GM21381 (cell line): ENCODE measurements around the gene ZNF286A.
"Not testable (repeated sequence)": the region's sequence is repeated elsewhere in the genome, so short reads cannot be mapped to it uniquely, and the experiment has no call there.

ENCODE experiments used
- ATAC-seq: cut with Tn5 transposase; IDR thresholded peaks from one replicate; pipeline ENCODE4 v1.9.1; 2021; ENCODE audit warnings: mild to moderate bottlenecking, moderate library complexity; ENCODE audit not compliant: unreplicated experiment

The ZNF286A gene

DNA sequence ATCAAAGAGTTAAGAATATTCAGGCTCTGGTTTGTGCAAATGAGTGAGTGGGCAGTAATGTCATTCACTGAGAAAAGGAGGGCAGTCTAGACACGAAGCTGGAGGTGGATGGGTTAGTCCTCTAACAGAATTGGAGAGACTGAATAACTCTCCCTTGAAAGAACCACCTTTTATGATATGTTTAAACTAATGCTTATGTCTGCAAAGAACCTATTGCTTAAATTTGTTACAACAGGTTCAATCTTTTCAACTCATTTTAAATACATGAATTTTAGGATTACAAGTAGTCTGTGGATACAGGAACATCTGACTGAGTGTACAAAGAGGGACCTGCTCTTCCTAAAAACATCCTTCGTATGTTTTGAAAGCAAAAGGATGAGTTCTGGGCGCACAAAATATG lies 585 bp upstream of the ZNF286A start:
- ATAC-seq: not testable (repeated sequence)

GRCh38 chr17:15699937-15700336 lies 385 bp downstream of the ZNF286A start:
- not testable (repeated sequence) for ATAC-seq

GRCh38 chr17:15704239-15704638 lies 4.7 kb downstream of the ZNF286A start:
- not testable (repeated sequence) for ATAC-seq

DNA sequence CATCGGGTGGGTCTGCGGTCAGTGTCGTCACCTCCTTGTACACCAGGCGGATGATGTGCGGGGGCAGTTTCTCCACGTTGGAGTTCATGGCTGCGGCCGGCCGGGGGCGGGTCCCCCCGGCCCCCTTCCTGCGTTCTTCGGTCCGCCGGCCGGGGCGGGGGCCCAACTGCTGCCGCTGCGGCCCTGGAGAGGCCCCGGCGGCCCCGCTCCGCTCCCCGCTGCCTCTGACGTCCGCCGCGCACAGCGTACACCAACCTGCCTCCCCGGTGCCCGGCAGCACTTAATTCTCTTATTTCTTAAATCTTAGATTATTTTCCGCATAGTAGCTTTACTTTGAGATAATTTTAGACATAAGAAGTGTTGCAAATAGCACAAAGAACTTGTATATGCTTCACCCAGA lies 5.3 kb downstream of the ZNF286A start:
- ATAC-seq: not testable (repeated sequence)

DNA sequence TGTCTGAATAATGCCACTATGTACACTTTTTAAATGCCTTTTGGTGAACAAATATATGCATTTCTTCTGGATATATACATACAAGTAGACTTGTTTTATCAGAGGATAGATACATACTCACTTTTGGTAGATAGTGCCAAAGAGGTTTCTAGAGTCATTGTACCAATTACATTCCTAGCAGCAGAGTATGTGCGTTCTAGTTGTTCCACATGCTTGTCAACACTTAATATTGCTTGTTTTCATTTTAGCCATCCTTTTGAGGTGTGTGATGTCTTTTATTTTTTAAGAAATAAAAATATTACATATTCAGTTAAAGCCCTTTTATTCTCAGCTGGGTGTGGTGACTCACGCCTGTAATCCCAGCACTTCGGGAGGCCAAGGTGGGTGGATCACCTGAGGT lies 9.3 kb downstream of the ZNF286A start:
- not testable (repeated sequence) for ATAC-seq

GRCh38 chr17:15716601-15717563 lies 17.3 kb downstream of the ZNF286A start:
- not testable (repeated sequence) for ATAC-seq

DNA sequence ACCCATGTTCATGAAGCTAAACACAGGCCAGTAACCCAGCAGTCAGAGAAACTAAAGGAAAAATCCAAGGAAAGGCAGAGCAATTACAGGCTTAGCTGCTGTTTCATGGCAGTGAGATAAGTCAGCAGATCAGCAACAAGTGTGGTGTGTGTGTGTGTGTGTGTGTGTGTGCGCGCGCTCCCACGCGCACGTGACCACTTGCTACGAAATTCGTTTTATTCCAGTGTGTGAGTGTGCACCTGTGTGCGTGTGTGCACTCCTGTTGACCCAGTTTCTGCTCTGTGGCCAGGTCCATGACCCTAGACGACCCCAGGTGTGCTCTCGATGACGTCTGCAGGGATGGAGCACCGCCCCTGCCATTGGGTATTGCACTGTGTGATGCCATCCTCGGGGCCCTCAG lies 31.0 kb downstream of the ZNF286A start:
- ATAC-seq: not testable (repeated sequence)

DNA sequence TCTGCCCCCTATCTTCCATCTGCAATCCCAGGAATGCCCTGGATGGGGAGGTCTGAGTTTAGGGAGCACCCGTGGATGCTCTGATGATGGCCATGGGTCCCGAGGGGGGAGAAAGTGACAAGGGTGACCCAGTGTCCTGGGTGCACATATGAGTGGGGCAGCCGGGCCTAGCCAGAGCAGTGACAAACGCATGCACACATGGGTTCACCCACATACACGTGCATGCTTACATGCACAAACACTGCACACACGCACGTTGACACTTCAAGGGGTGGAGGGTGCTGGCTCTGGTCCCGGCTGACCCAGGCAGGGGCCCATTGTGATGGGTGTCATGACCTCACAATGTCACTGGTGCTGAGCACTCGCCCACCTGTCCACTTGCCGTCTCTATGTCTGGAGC lies 32.3 kb downstream of the ZNF286A start, which contains the start of gene TBC1D26:
Gene TBC1D26, plus strand, starts transcription at position 384 of the 400 bp plus-strand sequence. CDS start 3,066 bp downstream, outside the sequence.
- ATAC-seq: not testable (repeated sequence)

GRCh38 chr17:15733174-15733789 lies 33.7 kb downstream of the ZNF286A start:
- ATAC-seq: not testable (repeated sequence)

DNA sequence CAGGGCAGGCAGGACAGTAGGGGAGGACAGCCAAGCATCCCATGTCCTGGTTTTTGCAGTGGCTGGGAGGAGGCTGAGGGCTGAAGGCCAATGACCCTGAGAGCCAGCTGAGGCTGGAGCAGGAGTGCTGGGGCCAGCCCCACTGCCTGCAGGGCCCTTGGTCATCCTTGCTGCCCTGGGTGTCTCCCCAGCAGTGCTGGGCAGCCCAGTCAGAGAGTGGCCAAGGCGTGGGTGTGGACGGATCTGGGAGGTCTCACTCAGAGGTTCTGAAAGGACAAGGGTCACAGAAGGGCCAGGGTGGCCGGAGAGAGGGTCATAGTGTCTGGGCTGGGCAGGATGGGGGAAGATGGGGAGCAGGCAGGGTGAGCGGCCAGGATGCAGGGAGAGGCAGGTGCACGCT lies 37.0 kb downstream of the ZNF286A start:
- not testable (repeated sequence) for ATAC-seq

DNA sequence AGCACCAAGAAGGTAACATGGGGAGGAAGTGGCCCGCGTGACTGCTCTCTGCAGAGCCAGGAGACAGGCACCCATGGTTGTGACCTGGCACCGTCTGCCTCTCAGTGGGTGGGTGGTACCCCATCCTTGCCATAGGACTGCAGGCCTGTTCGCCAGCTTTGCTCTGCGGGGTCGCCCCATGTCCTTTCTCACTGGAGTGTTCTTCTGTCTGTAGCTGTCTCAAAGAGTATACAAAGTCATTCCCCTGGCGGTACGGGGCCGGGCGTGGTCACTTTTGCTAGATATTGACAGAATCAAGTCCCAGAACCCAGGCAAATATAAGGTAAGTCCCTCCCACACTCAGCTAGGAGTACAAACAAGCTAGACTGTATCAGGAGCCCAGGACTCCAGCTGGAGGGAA lies 38.5 kb downstream of the ZNF286A start:
- ATAC-seq: no peak

DNA sequence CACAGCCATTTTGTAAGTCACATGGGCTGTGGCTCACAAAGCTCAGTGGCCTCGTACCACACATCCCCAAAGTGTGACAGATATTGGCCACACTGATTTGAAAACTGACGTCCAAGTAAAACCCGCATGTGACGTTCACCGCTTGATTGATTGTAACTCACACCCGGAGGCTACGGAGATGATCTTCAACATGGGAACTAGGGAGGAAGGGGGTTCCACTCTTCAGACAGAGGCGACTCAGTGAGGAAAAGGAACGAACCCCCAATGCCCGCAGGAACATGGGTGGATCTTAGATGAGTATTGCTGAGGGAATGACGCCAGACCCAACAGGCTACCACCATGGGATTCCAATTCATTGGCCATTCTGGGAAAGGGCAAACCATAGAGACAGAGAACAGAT lies 39.7 kb downstream of the ZNF286A start:
- not testable (repeated sequence) for ATAC-seq

GRCh38 chr17:15740041-15740440 lies 40.5 kb downstream of the ZNF286A start:
- ATAC-seq: not testable (repeated sequence)

DNA sequence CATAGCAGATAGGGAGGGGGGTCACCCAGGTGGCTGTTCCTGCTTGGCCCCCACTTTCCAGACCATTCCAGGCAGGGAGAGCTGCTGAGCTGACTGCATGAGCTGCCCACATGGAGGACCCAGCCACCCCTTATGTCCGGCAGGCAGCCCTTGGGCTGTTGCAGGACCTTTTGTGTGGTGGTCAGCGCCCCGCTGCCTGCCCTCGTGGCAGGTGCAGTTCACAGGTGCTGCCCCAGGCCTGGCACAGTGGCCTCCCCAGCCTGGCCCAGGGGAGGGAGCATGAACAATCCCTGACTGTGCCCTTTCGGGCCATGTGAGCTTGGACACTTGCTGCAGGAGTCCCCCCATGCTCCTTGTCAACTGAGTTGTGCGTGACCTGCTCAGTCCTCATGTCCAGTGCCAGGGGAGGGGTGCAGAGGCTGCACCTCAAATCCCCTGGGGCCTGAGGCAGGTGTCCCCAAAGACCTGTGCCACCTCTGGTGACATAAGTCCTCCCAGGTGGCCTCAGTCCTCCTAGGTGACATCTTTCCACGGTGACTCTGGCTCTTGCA lies 41.1 kb downstream of the ZNF286A start:
- ATAC-seq: no peak

DNA sequence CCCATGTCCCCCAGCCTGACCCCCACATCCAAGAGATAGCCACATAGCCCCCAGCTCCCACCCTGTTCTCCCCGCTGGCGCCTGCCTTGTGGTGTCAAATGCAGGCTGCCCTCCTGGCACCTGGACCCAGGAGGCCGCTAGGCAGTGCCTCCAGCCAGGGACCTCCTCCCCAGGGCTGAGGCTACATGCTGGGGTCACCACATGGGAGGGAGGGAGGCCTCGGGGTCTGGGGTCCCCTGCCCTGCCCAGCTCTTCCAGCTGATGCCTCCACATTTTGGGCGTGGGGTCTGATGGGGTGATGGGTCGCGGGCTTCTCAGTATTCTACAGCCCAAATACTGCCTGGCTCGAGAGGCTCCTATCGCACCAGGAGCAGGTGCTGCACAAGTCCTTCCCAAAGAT lies 42.1 kb downstream of the ZNF286A start:
- ATAC-seq: no peak

DNA sequence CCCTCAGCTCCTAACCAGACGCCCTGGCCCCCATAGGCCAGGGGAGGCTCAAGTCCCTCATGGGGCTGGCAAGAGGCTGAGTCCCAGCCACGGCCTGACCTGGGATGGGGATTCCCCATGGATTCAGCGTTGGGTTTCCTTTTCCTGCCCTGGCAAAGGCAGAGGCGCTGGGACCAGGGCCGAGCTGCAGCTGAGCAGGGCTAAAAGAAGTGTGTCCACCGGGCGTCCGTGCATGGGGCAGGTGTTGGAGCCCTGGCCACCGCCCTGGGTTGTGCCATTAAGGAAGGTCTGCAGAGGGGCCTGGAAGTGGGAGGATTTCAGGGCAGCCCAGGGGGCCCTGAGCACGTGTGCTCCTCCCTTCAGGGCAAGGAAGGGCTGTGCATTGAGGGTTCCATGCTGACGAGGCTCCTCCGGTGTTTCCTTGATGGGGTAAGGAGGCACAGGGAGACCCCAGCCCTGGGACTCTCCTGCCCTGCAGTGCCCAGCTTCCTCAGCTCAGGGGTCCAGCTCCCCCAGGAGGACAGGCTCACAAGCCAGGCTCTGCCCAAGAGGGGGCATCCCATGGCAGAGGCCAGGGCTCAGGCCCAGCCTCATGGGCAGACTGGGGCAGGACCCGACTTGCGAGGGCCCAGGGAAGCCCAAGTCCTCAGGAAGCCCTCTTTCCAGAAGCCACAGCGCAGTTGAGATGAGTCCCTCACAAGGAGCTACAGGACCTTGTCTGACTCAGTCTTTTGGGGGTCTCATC lies 42.7 kb downstream of the ZNF286A start:
- ATAC-seq: no peak

GRCh38 chr17:15742921-15743320 lies 43.4 kb downstream of the ZNF286A start:
- no peak for ATAC-seq

- ATAC-seq: no peak
Observed at GRCh38 chr17:15744074-15744676, 44.6 kb downstream of the ZNF286A start.

DNA sequence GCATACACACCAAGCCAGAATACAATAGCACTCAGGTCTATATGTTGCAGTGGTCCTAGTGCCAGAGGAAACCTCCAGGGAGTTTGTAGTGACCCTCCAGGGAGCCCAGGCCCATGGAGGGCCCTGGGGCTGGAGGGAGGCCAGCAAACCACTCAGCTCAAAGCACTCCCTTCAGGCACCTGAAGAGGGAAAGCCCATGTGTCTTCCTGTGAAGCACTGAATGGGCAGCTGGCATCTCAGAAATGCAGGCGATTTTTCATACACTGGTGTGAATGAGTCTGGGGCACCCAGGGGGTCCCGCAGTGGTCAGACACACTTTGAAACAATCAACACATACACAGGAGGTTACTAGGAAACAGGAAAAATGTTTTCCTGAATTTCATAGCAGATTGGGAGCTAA lies 45.3 kb downstream of the ZNF286A start:
- no peak for ATAC-seq

- ATAC-seq: not testable (repeated sequence)
Observed at GRCh38 chr17:15749403-15749802, 49.9 kb downstream of the ZNF286A start.
